ENCODE data around the gene CLEC6A.

DNA sequence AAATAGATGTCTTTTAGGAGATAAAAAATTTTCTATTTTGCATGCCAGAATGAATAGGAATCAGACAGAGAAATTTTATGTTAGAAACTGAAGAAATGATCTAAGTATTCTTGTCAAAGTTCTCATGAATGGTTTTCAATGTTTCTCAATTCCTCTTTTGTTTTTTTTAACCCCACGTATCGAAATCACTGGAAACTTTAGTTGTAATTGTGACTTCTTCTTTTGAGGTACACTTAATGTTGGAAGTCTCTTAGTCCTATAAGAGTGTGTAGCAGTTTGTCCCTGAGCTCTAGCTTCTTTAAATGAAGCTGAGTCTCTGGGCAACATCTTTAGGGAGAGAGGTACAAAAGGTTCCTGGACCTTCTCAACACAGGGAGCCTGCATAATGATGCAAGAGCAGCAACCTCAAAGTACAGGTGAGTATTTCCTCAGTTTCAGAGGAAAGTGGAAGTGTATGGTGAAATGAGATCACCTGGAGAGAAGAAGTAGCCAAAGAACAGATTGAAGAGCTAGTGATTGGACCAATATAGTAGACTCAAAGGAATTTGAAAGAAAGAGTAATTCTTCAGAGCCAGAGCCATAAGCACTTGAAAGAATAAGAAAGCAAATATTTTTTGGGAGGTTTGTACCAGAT, at the start of gene CLEC6A:
- TF ChIP-seq POLR2A (IDR thresholded peaks at IDR 0.05; ENCODE audit: low read depth, low read length) (no peak), POLR2AphosphoS5 (IDR thresholded peaks at IDR 0.05; ENCODE audit: low read depth, low read length) (no peak), TAF1 (IDR thresholded peaks at IDR 0.05; ENCODE audit: low read depth, low read length) (no peak)
